ENCODE measurements around the gene PPM1A. TPM values are rescaled to one million over a fixed set of nuclear protein-coding genes. Genes with fewer than 3 reads are reported as not detected.

The PPM1A gene
- total RNA-seq, 1 experiment from 2014 or later = 41.7 TPM

DNA sequence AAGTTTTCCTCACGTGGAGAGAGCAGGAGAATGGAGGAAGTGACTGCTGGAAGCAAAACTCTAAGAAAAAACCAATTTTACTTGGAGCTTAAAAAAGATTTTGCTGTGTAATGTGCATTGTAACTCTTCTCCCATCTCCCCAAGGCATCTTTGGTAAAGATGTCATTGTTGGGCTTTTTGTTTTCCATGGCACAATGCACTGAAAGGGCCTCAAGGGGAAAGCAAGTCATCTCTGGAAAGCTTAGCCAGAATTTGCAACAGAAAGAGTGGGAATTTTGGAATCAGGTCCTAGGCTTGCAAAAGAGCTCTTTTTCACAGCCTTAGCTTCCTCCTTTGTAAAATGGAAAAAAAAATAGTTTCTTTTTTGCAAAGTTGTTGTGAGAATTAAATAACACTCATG is 7.9 kb upstream of the PPM1A start:
- Histone ChIP-seq H4K20me1 (ENCODE audit: control insufficient read depth, insufficient read depth, insufficient read length) (no peaks in the 10 kb centered on the region), H2AK5ac (ENCODE audit: insufficient read length, low read length) (no peak overlapping the region), H4K5ac (ENCODE audit: insufficient read length, low read depth, low read length) (no peak overlapping the region), H4K91ac (ENCODE audit: insufficient read length, low read depth, low read length) (no peak overlapping the region), H3K23me2 (ENCODE audit: insufficient read length, low read depth, low read length, poor library complexity, severe bottlenecking) (no peaks in the 10 kb centered on the region), H3K79me1 (ENCODE audit: insufficient read depth, low read depth, low read length, poor library complexity, severe bottlenecking) (no peaks in the 10 kb centered on the region), H3K27ac (ENCODE audit: insufficient read length, low read depth, low read length) (no peak overlapping the region), H3K23ac (ENCODE audit: insufficient read length, low read depth, low read length) (no peak overlapping the region), H3T11ph (ENCODE audit: low read length) (no peak overlapping the region), H3K18ac (ENCODE audit: insufficient read length, low read depth, low read length) (no peak overlapping the region), H2BK120ac (ENCODE audit: low read depth, low read length, poor library complexity, severe bottlenecking) (no peak overlapping the region), H3K56ac (ENCODE audit: insufficient read length, low read depth, low read length) (no peak overlapping the region), H3K4ac (ENCODE audit: low read depth, low read length) (no peak overlapping the region), H3K9me3 (ENCODE audit: control insufficient read depth, low read depth, low read length) (no peaks in the 10 kb centered on the region), H2BK20ac (ENCODE audit: low read depth, low read length, poor library complexity, severe bottlenecking) (no peak overlapping the region), H3K4me1 (ENCODE audit: insufficient read depth, low read length) (peaks cover 5% of the 10 kb centered on the region; the same call in 1 of the 2 replicates), H3K79me2 (ENCODE audit: insufficient read depth, low read length) (no peaks in the 10 kb centered on the region), H3K27me3 (ENCODE audit: insufficient read depth, low read length) (no peaks in the 10 kb centered on the region), H3K14ac (ENCODE audit: insufficient read depth, low read length) (no peak overlapping the region), H3K9ac (ENCODE audit: extremely low read depth, insufficient read length, low read length) (no peak overlapping the region), H2BK15ac (ENCODE audit: low read depth, low read length) (no peak overlapping the region), H2BK5ac (ENCODE audit: insufficient read length, low read length) (no peak overlapping the region), H3K4me2 (ENCODE audit: insufficient read depth, insufficient read length, low read length) (no peak overlapping the region), H4K8ac (replicated peaks; ENCODE audit: insufficient read length, low read depth, low read length) (no peak overlapping the region), H2AFZ (ENCODE audit: low read length) (no peak overlapping the region), H2BK12ac (ENCODE audit: insufficient read length, low read depth, low read length) (no peak overlapping the region)
- no peak for DNase-seq
- no peaks in the 10 kb centered on the region for H3K9me3 Mint-ChIP-seq
- H3K4me3 Mint-ChIP-seq = no peak overlapping the region
- WGBS (ENCODE audit: extremely low coverage, insufficient read length, low lambda C conversion rate) = no CpG with 5 or more reads among the region's 1 CpG
- TF ChIP-seq CTCF (conservative IDR thresholded peaks at IDR 0.05) = no peak
- no peaks in the 10 kb centered on the region for H3K36me3 Mint-ChIP-seq (ENCODE audit: insufficient read depth in 1 of 3, low read depth in 3 of 3)
- H3K27me3 Mint-ChIP-seq (ENCODE audit: low read depth) = no peaks in the 10 kb centered on the region
- peaks cover 20 to 24% of the 10 kb centered on the region in 2 experiments for H3K4me1 Mint-ChIP-seq
- no peak overlapping the region for H3K27ac Mint-ChIP-seq

All from H9 (cell line).